ENCODE measurements around the gene LAMB2.

GRCh38 chr3:49104052-49104426 is 28.8 kb downstream of the LAMB2 start:
- TF ChIP-seq CTCF (conservative IDR thresholded peaks at IDR 0.05; ENCODE audit: low read depth in 2 of 2) (no peak), POLR2AphosphoS5 (IDR thresholded peaks at IDR 0.05; ENCODE audit: low read depth) (no peak), EZH2phosphoT487 (IDR thresholded peaks at IDR 0.05; ENCODE audit: unreplicated experiment) (no peak), JUNB (IDR thresholded peaks at IDR 0.05; ENCODE audit: unreplicated experiment) (no peak)
